SW 1271 (cell line): ENCODE results near the gene NRIP1.
"Not testable (repeated sequence)": the region's sequence is repeated elsewhere in the genome, so short reads cannot be mapped to it uniquely, and the experiment has no call there.

Source experiments
- DNase-seq, 2 experiments: peaks; one replicate each; lab custom pipeline; 2025; lab: John Stamatoyannopoulos, UW

NRIP1 gene

GRCh38 chr21:14972678-14973077 lies 92.1 kb downstream of the NRIP1 start:
- no peak for DNase-seq

- DNase-seq: no peak
Observed at GRCh38 chr21:14968821-14969220, 96.0 kb downstream of the NRIP1 start.

- no peak for DNase-seq
Observed at GRCh38 chr21:14968029-14968428, 96.8 kb downstream of the NRIP1 start.

- no peak for DNase-seq
Observed at GRCh38 chr21:14964621-14965020, 100.2 kb downstream of the NRIP1 start.

GRCh38 chr21:14962217-14962616 lies 102.6 kb downstream of the NRIP1 start:
- no peak for DNase-seq

- DNase-seq: no peak
Observed at GRCh38 chr21:14961502-14961901, 103.3 kb downstream of the NRIP1 start.

GRCh38 chr21:14959343-14959742 lies 105.5 kb downstream of the NRIP1 start:
- no peak for DNase-seq

GRCh38 chr21:14957836-14958235 lies 107.0 kb downstream of the NRIP1 start:
- no peak for DNase-seq

GRCh38 chr21:14956807-14957206 lies 108.0 kb downstream of the NRIP1 start:
- no peak for DNase-seq

GRCh38 chr21:14955936-14956520 lies 108.8 kb downstream of the NRIP1 start:
- no peak for DNase-seq

- DNase-seq: no peak
Observed at GRCh38 chr21:14952916-14953315, 111.9 kb downstream of the NRIP1 start.

- no peak for DNase-seq
Observed at GRCh38 chr21:14949603-14950002, 115.2 kb downstream of the NRIP1 start.

GRCh38 chr21:14947613-14948160 lies 117.1 kb downstream of the NRIP1 start:
- DNase-seq: no peak

- no peak for DNase-seq
Observed at GRCh38 chr21:14945176-14945575, 119.6 kb downstream of the NRIP1 start.

GRCh38 chr21:14943616-14944015 lies 121.2 kb downstream of the NRIP1 start:
- no peak for DNase-seq

- no peak for DNase-seq
Observed at GRCh38 chr21:14942801-14943490, 121.9 kb downstream of the NRIP1 start.

- DNase-seq: not testable (repeated sequence)
Observed at GRCh38 chr21:14927324-14927723, 137.5 kb downstream of the NRIP1 start.

- no peak for DNase-seq
Observed at GRCh38 chr21:14926186-14926585, 138.6 kb downstream of the NRIP1 start.

GRCh38 chr21:14923468-14923867 lies 141.3 kb downstream of the NRIP1 start:
- DNase-seq: no peak

GRCh38 chr21:14922980-14923379 lies 141.8 kb downstream of the NRIP1 start:
- no peak for DNase-seq

GRCh38 chr21:14918527-14918926 lies 146.3 kb downstream of the NRIP1 start:
- DNase-seq: no peak

GRCh38 chr21:14917762-14918161 lies 147.0 kb downstream of the NRIP1 start:
- DNase-seq: no peak

- no peak for DNase-seq
Observed at GRCh38 chr21:14916676-14917141, 148.1 kb downstream of the NRIP1 start.

- no peak for DNase-seq
Observed at GRCh38 chr21:14913638-14914037, 151.2 kb downstream of the NRIP1 start.
